ENCODE data around the gene ACAA2.

ACAA2 gene

DNA sequence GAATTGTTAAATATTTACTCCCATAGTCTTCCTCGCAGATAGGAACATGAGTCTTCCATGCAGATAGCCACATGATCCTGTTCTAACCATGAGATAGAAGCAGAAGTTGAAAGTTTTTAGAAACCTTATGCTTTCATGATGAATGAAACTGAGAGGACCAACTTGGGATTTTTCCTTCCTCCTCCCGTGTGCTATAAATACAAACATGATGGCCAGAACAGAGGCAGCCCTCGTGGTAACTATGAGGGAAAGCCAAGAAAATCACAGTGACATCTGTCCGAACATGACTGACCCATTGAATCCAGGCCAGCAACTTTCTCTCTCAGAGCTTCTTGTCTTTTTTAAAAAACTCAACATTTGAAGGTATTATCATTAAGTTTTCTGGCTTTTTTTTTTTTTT lies 78.5 kb downstream of the ACAA2 start:
- no peak for DNase-seq

DNA sequence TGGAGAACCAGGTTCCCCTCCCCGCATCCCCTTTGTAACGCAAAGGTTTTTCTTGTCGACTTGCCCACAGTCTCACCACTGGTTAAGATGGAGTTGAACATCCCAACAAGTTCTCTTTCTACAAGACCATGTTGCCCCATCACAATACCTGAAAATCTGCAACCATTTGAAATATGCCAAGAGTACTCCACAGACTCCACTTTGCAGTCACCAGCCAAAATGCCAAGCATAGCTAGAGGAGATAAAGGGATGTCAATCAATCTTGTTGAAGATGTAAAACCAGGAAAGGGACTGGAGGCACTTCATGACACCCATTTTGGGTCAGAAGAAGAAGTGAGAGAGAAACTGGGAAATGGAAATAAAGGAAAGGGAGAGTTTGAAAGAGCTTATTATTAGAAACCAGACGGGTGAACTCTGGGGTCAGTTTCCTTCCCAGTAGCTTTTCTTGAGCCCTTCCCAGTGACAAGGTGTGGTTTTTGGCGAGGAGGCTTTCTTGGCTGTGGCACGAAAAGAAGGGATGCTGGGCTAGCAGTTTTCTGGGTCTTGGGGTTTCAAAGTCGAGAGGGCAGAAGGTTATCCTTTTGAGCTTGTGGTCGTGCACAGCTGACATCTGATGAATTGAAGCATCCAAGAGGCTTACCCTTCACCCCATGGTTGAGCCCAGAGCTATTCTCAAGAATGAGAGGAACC lies 79.3 kb downstream of the ACAA2 start:
- DNase-seq = no peak

DNA sequence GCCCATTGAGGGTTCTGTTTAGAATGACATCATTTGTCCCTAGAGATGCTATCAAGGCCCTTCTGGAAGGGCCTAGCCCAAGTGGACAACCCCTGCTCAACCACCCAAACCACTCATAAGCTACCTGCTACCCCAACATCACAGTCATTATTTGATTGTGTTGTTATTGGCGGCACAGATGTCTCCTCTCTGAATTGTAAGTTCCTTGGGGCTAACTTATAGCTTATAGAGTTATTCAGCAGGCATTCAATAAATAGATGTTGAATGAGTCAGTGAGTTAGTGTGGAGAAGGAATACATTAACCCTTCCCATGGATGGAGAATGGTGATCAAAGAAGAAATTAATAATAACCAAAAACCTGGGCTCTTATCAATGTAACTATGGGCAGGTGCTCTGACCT lies 80.0 kb downstream of the ACAA2 start:
- DNase-seq = no peak

Data from 8988T (cell line).